Activated CD4-positive, CD25-positive, alpha-beta regulatory T cell treated with anti-CD3 and anti-CD28 coated beads, Interleukin-2, amount 50 U/mL, for 72 hours (primary cell): ENCODE measurements around the gene MSGN1.

Source experiments
- DNase-seq: peaks from one replicate; pipeline ENCODE4 v3.0.0; 2021

MSGN1 gene

GRCh38 chr2:17816396-17817245 lies at the start of gene MSGN1:
MSGN1 (plus strand) TSS chr2:17816460; CDS start chr2:17816519, 59 bp downstream.
- no peak for DNase-seq

GRCh38 chr2:17768894-17769293 lies 47.4 kb upstream of the MSGN1 start:
- DNase-seq: no peak

GRCh38 chr2:17771956-17772355 lies 44.3 kb upstream of the MSGN1 start:
- no peak for DNase-seq

GRCh38 chr2:17772532-17772931 lies 43.7 kb upstream of the MSGN1 start:
- no peak for DNase-seq

- no peak for DNase-seq
These were observed 35.7 kb upstream of the MSGN1 start for GRCh38 chr2:17780546-17780945.

GRCh38 chr2:17781482-17781881 lies 34.8 kb upstream of the MSGN1 start:
- no peak for DNase-seq

GRCh38 chr2:17786727-17787126 lies 29.5 kb upstream of the MSGN1 start:
- DNase-seq: no peak

- no peak for DNase-seq
These were observed 27.5 kb upstream of the MSGN1 start for GRCh38 chr2:17788773-17789172.

GRCh38 chr2:17790536-17790935 lies 25.7 kb upstream of the MSGN1 start:
- no peak for DNase-seq

GRCh38 chr2:17791121-17791816 lies 25.0 kb upstream of the MSGN1 start:
- no peak for DNase-seq

- no peak for DNase-seq
These were observed 24.5 kb upstream of the MSGN1 start for GRCh38 chr2:17791817-17792130.

- no peak for DNase-seq
These were observed 23.7 kb upstream of the MSGN1 start for GRCh38 chr2:17792515-17792914.

GRCh38 chr2:17793296-17793695 lies 23.0 kb upstream of the MSGN1 start:
- no peak for DNase-seq

GRCh38 chr2:17793803-17794354 lies 22.4 kb upstream of the MSGN1 start:
- DNase-seq: no peak

GRCh38 chr2:17795309-17795708 lies 21.0 kb upstream of the MSGN1 start:
- no peak for DNase-seq

GRCh38 chr2:17798338-17798737 lies 17.9 kb upstream of the MSGN1 start:
- no peak for DNase-seq

- no peak for DNase-seq
These were observed 16.7 kb upstream of the MSGN1 start for GRCh38 chr2:17799301-17800120.

- no peak for DNase-seq
These were observed 16.0 kb upstream of the MSGN1 start for GRCh38 chr2:17800219-17800618.

GRCh38 chr2:17800693-17801458 lies 15.4 kb upstream of the MSGN1 start:
- no peak for DNase-seq

- DNase-seq: no peak
These were observed 12.8 kb upstream of the MSGN1 start for GRCh38 chr2:17803497-17803896.

GRCh38 chr2:17804358-17804757 lies 11.9 kb upstream of the MSGN1 start:
- no peak for DNase-seq

GRCh38 chr2:17805166-17805565 lies 11.1 kb upstream of the MSGN1 start:
- DNase-seq: no peak
